OCI-LY7 (cell line): ENCODE data around the gene WASF2. TPM values are rescaled to one million over a fixed set of nuclear protein-coding genes. Genes with fewer than 3 reads are reported as not detected.

Experiments used
- BruUV-seq: library from RNA; stranded (reverse); fragments of 400-500 nt; replicated peaks from 2 replicates; lab custom pipeline; 2021; lab: Mats Ljungman, UMichigan
- CTCF ChIA-PET: fragments of 300-600 bp; sonication (Branson Sonifier 250); formaldehyde crosslinking; loops from one replicate; lab custom pipeline; 2022; ENCODE audit warnings: antibody characterized with exemption; ENCODE audit not compliant: unreplicated experiment; lab: Charles Lee
- POLR2A ChIA-PET: fragments of 300-600 bp; sonication (Branson Sonifier 250); formaldehyde crosslinking; loops from one replicate; lab custom pipeline; 2022; ENCODE audit warnings: antibody characterized with exemption; lab: Charles Lee
- DNase-seq: peaks from one replicate; pipeline ENCODE4 v3.0.0-alpha.2; 2015; ENCODE audit warnings: low spot score
- H2AFZ ChIP-seq: fragments of 200-600 bp; sonication (generic), shearing (Covaris generic); 2 replicates; pipeline ENCODE4 v1.6.1; 2014; ENCODE audit warnings: mild to moderate bottlenecking, antibody characterized with exemption, low read length, moderate library complexity
- H3K27ac ChIP-seq: fragments of 200-600 bp; sonication (generic); 2 replicates; pipeline ENCODE4 v1.5.1; 2014; ENCODE audit warnings: mixed run types, low read depth, mild to moderate bottlenecking, moderate library complexity, low read length, inconsistent platforms; ENCODE audit not compliant: poor library complexity, severe bottlenecking
- H3K36me3 ChIP-seq: fragments of 200-600 bp; sonication (generic); 2 replicates; pipeline ENCODE4 v1.6.1; 2014; ENCODE audit warnings: mild to moderate bottlenecking, antibody characterized with exemption, low read length, moderate library complexity, mixed read lengths; ENCODE audit not compliant: insufficient read depth
- H3K4me1 ChIP-seq: fragments of 200-600 bp; sonication (generic); 2 replicates; pipeline ENCODE4 v1.5.1; 2014; ENCODE audit warnings: mild to moderate bottlenecking, low read length; ENCODE audit not compliant: insufficient read depth, poor library complexity, severe bottlenecking
- H3K4me2 ChIP-seq: fragments of 200-600 bp; sonication (generic); 2 replicates; pipeline ENCODE4 v1.6.1; 2014; ENCODE audit warnings: mild to moderate bottlenecking, low read length
- H3K4me3 ChIP-seq: fragments of 200-600 bp; sonication (generic); 2 replicates; pipeline ENCODE4 v1.5.1; 2014; ENCODE audit warnings: mild to moderate bottlenecking, low read depth, low read length; ENCODE audit not compliant: poor library complexity, severe bottlenecking
- H3K79me2 ChIP-seq: fragments of 200-600 bp; sonication (generic); 2 replicates; pipeline ENCODE4 v1.6.1; 2016; ENCODE audit warnings: low read depth, mild to moderate bottlenecking, low read length, moderate library complexity, mixed read lengths; ENCODE audit not compliant: insufficient read depth
- H3K9me2 ChIP-seq: fragments of 200-600 bp; sonication (generic); 2 replicates; pipeline ENCODE4 v1.6.1; 2016; ENCODE audit warnings: mild to moderate bottlenecking, low read length, mixed read lengths; ENCODE audit not compliant: insufficient read depth
- H3K9me3 ChIP-seq: fragments of 200-600 bp; sonication (generic); 2 replicates; pipeline ENCODE4 v1.6.1; 2014; ENCODE audit warnings: mild to moderate bottlenecking, mixed run types, low read length, mixed read lengths
- H4K20me1 ChIP-seq: fragments of 200-600 bp; sonication (generic); 2 replicates; pipeline ENCODE4 v1.6.1; 2014; ENCODE audit warnings: mild to moderate bottlenecking, antibody characterized with exemption, low read length, moderate library complexity, mixed read lengths; ENCODE audit not compliant: insufficient read depth
- EZH2phosphoT487 ChIP-seq: fragments of 200-600 bp; sonication (generic); IDR thresholded peaks from 2 replicates; pipeline ENCODE4 v1.6.1; 2018; ENCODE audit warnings: low read depth, borderline replicate concordance, mild to moderate bottlenecking, mixed run types, antibody characterized with exemption, low read length, moderate library complexity, mixed read lengths
- intact Hi-C: fragments of 100-400 bp; cut with micrococcal nuclease; formaldehyde crosslinking; loops from one replicate; pipeline ENCODE4 v1.10.0; 2022; ENCODE audit not compliant: unreplicated experiment
- total RNA-seq, 2 experiments: library from RNA; depleted of rRNA in 1 of 2; stranded (reverse); fragments of >200 nt in 1 of 2; shearing (Covaris generic) in 1 of 2; gene quantifications; 2 replicates each; pipeline ENCODE4 v1.2.3, GENCODE V29; 2014 to 2022
- TF ChIP-seq, protein P1 (sequence below): fragments of 200-600 bp; sonication (generic); conservative IDR thresholded peaks from 2 replicates; pipeline ENCODE4 v1.5.1; 2014; ENCODE audit warnings: mild to moderate bottlenecking, antibody characterized with exemption, low read length, moderate library complexity, mixed read lengths

WASF2 gene
- total RNA-seq, 2 experiments from 2014 or later: 26.9 to 106 TPM

DNA sequence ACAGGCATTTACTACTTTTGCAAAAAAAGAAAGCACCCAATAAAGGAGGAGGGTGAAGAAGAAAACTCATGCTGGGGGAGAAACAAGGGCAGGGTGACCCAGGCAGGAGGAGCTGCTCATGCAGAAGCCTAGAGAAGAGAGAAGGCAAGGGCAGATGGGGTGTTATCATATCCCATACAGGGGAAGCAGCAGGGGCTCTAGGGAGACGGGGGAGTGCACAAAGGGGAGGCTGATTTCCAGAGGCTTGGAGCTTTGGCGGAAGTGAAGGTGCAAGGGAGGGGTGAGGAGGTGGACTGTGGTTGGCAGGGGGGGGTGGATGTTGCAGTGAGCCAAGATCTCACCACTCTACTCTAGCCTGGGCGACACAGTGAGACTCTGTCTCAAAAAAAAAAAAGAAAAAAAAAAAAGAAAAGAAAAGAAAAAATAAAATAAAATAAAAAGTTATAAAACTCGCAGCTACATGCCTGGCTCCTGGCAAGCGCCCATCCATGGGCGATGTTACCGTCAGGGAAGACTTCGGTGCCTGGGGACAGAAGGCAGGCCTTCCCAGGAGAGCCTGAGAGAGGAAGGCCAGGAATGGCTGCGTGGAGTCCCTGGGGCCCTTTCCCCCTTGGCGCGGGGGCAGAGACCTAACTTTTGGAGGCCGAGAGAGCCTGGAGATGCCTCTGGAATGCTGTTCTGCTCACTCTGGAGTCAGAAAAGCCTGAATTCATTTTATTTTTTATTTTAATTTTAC lies 112.0 kb downstream of the WASF2 start:
- DNase-seq: no peak
- Histone ChIP-seq H3K9me2 (no peaks in the 10 kb centered on the region), H2AFZ (no peak overlapping the region), H3K79me2 (no peaks in the 10 kb centered on the region), H3K36me3 (no peaks in the 10 kb centered on the region), H3K4me3 (no peak overlapping the region), H4K20me1 (no peaks in the 10 kb centered on the region), H3K4me1 (no peaks in the 10 kb centered on the region), H3K27ac (no peak overlapping the region), H3K4me2 (no peak overlapping the region), H3K9me3 (no peaks in the 10 kb centered on the region)
- intact Hi-C loops: no loop called here
- TF ChIP-seq, protein P1, sequence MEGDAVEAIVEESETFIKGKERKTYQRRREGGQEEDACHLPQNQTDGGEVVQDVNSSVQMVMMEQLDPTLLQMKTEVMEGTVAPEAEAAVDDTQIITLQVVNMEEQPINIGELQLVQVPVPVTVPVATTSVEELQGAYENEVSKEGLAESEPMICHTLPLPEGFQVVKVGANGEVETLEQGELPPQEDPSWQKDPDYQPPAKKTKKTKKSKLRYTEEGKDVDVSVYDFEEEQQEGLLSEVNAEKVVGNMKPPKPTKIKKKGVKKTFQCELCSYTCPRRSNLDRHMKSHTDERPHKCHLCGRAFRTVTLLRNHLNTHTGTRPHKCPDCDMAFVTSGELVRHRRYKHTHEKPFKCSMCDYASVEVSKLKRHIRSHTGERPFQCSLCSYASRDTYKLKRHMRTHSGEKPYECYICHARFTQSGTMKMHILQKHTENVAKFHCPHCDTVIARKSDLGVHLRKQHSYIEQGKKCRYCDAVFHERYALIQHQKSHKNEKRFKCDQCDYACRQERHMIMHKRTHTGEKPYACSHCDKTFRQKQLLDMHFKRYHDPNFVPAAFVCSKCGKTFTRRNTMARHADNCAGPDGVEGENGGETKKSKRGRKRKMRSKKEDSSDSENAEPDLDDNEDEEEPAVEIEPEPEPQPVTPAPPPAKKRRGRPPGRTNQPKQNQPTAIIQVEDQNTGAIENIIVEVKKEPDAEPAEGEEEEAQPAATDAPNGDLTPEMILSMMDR: no peak
- CTCF ChIA-PET: interaction anchor here (0.5 kb wide), 1 partner anchor 291 kb away, joined by 4 read pairs; no protein-coding TSS in a partner anchor
- no TSS peak for BruUV-seq
- POLR2A ChIA-PET: no interaction called here

GRCh38 chr1:27374362-27375086 lies 115.4 kb downstream of the WASF2 start, which contains the start of gene FCN3:
Gene FCN3 (minus strand): TSS chr1:27374824. CDS start chr1:27374818, 6 bp downstream.
- Histone ChIP-seq H3K4me3 (no peak within 1 kb of the TSS), H3K4me1 (no peaks in the 10 kb centered on the region), H4K20me1 (no peaks in the 10 kb centered on the region), H3K4me2 (no peak within 1 kb of the TSS), H3K9me2 (no peaks in the 10 kb centered on the region), H2AFZ (no peak within 1 kb of the TSS), H3K27ac (no peak within 1 kb of the TSS), H3K79me2 (no peaks in the 10 kb centered on the region), H3K36me3 (no peaks in the 10 kb centered on the region), H3K9me3 (no peaks in the 10 kb centered on the region)
- TF ChIP-seq EZH2phosphoT487: no peak
- TF ChIP-seq, protein P1: no peak
- POLR2A ChIA-PET: no interaction called here
- CTCF ChIA-PET: no interaction called here
- no TSS peak for BruUV-seq
- DNase-seq: no peak
- intact Hi-C loops: no loop called here
